Measurements from ENCODE around the gene RUNDC1.
A peak's percentile ranks its signal among the peaks of the same experiment; 100 is the strongest.
"Not testable (repeated sequence)": the region's sequence is repeated elsewhere in the genome, so short reads cannot be mapped to it uniquely, and the experiment has no call there.

RUNDC1 gene

DNA sequence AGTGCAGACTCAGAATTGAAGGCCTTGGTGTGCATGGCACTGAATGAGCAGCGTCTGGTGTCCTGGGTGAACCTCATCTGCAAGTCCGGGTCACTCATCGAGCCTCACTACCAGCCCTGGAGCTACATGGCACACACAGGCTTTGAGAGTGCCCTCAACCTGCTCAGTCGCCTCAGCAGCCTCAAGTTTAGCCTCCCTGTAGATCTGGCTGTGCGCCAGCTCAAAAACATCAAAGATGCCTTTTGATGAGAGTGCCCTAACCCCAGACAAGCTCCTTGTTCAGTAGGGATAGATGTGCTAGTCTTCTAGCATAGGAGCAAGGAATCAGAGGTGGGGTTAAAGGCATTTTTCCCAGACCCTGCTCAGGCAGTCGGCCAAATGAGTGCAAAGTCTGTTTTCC, 11.1 kb downstream of the RUNDC1 start:
- DNase-seq (ENCODE audit: low spot score): no peak

DNA sequence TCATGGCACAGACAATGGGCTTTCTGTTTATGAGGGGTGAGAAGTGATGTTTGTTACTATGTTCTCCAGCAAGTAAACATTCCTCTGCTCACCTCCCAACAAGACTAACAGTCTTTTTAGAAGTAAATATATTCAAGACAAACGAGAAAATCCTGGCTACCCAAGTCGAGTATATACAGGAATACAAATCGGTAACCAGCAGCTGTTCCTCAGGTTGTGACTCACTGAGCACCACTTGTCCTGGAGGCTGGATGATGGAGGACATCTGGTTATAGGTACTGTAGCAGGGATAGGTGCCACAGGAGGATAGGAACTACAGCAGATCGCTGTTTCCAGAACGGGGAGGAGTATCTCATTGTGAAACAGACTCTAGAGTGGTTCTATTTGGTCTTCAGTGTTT, 12.5 kb downstream of the RUNDC1 start:
- no peak for DNase-seq (ENCODE audit: low spot score)

DNA sequence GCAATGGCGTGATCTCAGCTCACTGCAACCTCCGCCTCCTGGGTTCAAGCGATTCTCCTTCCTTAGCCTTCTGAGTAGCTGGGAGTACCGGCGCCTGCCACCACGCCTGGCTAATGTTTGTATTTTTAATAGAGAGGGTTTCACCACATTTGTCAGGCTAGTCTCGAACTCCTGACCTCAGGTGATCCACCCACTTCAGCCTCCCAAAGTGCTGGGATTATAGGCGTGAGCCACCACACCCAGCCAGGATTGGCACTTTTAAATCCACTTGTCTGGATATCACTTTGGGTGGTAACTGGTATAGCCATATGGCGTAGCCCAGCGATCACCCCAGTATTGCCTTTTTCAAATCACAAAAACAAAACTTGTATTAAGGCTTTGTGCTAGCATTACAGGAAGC, 13.5 kb downstream of the RUNDC1 start:
- DNase-seq (ENCODE audit: low spot score): not testable (repeated sequence)

DNA sequence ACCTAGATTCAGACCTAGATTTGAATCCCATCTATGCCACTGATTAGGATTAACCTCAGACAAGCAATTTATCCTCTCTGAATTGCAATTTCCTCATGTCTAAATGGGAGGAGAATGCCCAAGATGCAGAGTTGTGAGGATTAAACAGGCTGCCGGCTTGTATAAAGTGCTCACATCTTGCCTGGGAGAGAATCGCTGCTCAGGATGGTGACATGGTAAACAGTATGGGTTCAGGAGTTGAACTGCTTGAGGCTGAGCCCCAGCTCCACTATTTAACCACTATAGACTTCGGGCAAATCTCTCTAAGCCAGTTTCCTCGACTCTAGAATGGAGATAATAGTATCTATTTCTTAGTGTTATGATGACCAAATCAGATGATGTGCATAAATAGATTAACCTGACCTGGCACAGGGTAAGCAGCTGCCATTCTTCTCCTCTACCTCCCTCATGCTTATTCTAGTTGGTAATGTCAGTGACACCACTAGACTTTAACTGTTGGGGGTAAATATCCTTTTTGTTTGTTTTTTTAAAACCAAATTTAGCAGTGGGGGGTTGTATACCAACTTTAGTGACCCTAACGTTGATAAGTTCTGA, 17.1 kb downstream of the RUNDC1 start:
- no peak for DNase-seq (ENCODE audit: low spot score)

DNA sequence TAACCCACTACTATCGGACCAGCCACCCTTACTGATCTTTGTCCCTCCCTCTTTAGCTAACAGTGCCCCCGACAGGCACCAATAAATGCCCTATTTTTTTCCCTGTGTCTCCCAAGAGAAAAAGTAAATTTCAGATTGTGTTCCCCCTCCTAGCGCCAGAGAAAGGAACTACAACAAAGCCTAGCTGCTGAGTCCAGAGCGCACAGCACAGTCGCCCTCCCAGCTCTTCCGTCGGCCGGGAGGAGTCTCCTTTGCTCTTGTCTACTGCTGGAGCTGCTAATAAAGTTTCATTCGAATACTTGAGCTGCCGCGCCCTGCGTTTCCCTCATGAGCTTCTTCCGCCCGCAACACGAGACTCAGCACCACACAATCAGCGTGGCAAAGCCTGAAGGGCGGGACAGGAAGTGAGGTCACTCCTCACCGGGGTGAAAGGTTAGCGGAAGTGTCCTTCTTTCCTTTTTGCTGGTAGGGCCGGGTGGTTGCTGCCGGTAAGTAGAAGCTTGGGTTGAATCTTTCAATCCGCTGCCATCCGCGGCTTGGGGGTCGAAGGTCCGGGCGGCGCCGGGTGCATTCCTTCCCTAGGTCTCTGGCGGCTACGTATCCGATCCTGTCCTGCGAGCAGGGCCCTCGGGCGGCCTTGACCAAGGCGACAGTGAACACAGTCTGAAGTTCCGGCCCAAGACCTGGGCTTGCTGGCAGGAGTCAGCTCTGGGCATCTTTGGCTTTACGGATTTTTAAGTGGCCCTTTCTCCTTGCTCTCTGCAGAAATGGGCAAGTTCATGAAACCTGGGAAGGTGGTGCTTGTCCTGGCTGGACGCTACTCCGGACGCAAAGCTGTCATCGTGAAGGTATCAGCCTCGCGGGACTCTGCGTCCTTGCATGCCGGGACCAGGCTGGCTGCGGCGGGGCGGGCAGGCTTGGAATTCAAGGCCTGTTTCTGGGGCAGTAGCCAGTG, 17.9 kb downstream of the RUNDC1 start, which contains the start of gene RPL27:
Gene RPL27, plus strand, starts transcription at position 436 of the 955 bp plus-strand sequence. Its CDS starts 332 bp downstream, at position 768.
- DNase-seq (ENCODE audit: low spot score): peak; percentile 99

DNA sequence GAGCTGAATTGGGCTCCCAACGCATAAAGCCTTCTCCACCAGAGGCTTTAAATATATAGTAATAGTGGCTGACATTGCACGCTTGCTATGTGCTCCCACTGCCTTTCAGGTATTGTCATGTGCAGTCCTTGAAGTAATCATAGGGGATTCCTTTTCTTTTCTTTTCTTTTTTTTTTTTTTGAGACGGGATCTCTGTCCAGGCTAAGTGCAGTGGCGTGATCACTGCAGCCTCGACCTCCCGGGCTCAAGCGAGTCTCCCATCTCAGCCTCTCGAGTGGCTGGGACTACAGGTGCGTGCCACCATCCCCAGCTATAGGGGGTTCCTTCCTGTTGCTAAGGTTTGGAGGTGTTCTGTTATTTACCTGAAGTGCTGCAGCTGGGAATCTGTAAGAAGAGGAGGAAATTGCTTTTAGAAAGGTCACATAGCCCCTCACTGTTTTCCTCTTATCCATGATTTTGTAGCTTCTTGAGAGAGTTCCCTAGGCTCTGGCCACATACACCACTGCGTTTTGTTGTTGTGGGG, 18.7 kb downstream of the RUNDC1 start:
- DNase-seq (ENCODE audit: low spot score): no peak

DNA sequence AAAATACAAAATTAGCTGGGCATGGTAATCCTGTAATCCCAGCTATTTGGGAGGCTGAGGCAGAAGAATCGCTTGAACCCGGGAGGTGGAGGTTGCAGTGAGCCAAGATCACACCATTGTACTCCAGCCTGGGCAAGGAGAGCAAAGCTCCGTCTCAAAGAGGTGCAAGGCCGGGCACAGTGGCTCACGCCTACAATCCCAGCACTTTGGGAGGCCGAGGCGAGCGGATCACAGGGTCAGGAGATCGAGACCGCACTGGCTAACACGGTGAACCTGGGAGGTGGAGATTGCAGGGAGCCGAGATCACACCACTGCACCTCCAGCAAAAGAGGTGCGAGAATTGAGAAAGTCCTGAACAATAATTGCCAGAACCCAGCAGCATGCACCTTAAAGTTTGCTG, 20.5 kb downstream of the RUNDC1 start:
- DNase-seq (ENCODE audit: low spot score): not testable (repeated sequence)

DNA sequence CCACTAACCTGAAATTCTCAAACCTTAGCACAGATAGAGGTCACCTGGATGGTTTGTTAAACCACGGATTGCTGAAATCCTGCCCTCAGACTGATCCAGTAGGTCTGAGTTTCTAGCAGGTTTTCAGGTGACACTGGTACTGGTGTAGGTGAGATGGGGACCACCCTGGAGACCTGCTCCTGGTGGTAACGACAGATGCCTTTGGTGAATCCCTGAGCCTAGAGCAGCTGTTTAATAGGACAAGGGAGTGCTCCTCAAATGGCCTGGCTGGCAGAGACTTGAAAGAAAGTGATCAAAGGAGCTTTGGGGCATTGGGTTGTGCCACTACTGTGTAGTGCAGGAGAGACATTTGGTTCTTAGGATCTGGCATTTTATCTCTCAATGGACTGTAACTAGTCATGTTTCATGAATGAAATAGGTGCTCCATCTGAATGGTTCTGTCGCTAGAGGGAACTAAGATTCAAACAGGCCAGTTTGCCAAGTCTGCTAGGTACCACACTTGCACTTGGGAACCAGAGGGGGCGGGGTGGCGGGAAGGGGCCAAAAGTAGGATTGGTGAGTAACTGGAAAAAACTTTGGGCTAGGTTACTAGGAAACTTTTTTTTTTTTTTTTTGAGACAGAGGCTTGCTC, 23.3 kb downstream of the RUNDC1 start:
- DNase-seq (ENCODE audit: low spot score): no peak

DNA sequence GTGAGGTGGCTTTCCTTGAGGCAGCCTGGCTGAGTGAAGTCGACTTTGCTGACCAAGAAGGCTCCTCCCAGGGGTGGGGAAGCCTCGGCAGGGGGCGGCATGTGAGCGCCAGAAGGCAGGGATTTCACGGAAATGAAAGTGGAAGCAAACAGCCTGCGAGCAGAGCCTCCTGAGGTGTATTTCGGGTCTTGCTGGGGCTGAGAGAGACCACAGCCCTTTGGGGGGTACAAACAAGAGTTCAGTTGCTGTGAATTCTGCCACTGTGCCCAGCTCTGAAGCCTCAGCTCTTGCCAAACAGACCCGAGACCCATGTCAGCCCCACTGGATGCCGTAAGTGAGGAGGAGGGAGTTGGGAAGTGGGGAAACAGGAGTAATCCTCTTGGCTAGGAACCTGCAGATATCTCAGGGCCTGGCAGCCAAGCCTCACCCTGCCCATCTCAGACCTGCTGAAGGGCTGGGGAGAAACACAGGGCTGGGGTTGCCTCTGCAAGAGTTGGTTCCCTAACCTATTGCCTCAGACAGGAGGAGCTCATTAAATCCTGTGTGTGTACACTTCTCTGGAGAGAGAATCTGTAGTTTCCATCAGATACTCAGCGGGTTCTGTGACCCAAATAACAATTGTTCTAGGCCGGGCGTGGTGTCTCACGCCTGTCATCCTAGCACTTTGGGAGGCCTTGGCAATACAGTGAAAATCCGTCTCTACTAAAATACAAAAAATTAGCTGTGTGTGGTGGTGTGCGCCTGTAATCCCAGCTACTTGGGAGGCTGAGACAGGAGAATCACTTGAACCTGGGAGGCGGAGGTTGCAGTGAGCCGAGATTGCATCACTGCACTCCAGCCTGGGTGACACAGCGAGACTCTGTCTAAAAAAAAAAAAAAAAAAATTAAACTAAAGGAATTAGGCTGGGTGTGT, 26.5 kb downstream of the RUNDC1 start, which contains the start of gene IFI35:
Gene IFI35, plus strand, starts transcription at position 146 of the 913 bp plus-strand sequence. Its CDS starts 164 bp downstream, at position 310.
- peak; percentile 82 for DNase-seq (ENCODE audit: low spot score)

DNA sequence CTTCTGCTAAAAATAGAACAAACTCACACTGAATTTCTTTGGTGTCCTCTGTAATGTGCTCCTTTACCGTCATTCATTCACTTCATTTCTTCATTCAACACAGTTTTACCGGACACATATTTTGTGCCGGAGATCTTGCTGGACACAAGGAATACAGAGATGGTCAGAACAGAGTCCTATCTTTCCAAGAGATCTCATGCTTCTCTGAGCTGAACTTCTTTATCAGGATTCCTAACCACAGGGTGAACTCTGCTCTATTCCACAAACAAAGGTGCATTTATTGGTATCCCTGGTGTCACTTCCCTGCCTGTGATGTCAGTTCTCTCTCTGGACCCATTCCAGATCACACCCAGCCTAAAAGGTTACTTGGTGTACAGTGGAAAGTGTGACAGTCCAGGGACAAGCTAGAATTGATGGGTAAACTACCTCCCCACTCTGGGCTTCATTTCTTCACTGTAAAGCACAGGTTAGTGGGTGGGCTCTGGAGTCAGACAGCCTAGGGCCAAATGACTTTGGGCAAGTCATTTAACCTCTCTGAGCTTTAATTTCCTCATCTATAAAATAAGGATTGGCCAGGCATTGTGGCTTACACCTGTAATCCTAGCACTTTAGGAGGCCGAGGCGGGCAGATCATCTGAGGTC, 30.4 kb downstream of the RUNDC1 start:
- no peak for DNase-seq (ENCODE audit: low spot score)

DNA sequence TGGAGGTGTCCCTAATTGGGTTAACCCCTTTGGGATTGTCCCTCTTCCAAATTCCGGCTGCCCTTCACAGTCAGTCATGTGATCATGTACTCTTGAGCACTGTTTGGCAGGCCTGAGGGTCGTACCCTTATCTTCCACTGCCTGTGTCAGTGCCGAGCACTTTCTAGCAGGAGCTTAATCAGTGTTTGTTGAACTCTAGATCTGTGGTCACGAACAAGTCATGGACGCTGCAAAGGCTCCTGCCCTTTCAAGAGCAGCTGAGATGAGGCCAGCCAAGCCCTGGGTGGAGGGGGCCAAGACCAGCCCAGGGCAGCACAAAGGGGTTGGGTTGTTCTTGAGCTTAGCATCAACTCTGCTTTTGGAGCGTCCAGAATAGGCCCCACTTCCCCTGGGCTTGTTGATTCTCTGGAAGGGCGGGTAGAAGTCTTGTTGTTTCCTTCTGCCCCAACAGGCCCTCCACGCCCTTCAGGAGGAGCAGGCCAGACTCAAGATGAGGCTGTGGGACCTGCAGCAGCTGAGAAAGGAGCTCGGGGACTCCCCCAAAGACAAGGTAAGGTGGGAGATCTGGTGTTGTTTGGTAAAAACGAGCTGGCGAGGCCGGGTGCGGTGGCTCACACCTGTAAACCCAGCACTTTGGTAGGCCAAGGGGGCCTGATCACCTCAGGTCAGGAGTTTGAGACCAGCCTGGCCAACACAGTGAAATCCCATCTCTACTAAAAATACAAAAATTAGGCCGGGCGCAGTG, 31.5 kb downstream of the RUNDC1 start:
- DNase-seq (ENCODE audit: low spot score): no peak

DNA sequence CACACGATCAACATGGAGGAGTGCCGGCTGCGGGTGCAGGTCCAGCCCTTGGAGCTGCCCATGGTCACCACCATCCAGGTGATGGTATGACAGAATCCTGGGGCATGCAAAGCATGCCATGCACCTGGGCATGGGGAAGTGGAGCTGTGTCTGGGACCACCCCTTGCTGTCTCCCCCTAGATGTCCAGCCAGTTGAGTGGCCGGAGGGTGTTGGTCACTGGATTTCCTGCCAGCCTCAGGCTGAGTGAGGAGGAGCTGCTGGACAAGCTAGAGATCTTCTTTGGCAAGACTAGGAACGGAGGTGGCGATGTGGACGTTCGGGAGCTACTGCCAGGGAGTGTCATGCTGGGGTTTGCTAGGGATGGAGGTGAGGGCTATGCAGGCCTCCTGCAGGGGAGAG, 32.9 kb downstream of the RUNDC1 start:
- no peak for DNase-seq (ENCODE audit: low spot score)

DNA sequence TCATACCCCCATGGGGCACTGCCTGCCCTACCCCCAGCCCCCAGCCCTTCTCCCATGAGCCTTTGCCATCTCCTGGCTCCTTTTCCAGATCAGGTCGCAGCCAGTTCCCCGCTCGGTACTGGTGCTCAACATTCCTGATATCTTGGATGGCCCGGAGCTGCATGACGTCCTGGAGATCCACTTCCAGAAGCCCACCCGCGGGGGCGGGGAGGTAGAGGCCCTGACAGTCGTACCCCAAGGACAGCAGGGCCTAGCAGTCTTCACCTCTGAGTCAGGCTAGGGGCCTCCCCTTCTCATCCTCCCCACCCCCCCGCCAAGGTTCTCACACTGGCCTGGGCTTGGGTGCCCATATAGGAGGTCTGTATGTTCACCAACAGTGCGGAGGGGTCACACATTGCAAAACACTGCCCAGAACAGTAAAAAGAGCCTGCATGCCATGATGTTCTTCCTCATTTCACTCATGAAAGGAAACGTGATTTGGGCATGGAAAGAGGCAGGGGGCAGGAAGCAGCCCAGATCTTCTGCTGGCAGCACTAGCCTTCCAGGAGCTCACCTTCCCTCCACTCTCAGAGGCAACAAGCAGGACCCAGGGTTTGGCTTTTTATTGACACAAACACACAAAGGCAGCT, 33.8 kb downstream of the RUNDC1 start:
- DNase-seq (ENCODE audit: low spot score): no peak

DNA sequence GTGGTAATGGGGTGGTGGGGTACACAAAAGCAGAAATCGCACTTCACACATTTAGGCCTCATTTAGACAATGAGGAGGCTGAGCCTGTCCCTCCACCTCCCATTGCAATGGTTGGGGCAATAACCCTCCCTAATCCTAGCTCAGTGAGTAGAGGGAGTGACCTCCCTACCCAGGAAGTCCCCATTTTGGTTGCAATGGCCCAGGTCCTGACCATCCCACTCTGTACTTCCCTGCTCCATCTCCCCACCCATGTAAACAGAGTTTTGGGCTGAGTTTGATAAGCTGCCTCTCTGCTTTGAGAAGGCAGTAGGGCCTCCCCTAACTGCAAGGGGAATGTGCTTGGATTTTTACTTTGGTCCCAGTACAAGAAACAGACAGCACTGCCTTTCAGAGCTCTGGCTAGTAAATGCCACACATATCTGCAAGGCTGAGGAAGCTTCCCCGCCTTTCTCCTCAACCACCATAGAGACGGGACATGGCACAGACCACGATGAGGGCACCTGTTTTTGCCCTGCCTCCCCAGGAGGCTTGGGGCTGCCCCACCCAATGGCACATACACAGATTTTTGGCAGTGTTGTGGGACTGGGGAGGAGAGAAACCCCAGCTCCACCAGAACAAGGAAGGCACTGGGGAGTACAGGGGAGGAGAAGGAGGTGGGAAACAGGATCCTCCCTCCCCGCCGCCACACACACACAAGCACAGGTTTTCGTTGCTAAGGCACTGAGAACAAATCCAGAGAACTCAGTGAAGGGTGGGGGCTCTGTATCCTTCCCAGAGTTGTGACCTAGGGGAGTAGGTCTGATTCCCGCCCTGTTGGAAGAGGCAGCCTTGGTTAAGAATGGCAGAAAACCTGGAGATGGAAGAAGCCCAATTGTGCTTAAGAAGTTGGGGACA, 34.5 kb downstream of the RUNDC1 start:
- no peak for DNase-seq (ENCODE audit: low spot score)

DNA sequence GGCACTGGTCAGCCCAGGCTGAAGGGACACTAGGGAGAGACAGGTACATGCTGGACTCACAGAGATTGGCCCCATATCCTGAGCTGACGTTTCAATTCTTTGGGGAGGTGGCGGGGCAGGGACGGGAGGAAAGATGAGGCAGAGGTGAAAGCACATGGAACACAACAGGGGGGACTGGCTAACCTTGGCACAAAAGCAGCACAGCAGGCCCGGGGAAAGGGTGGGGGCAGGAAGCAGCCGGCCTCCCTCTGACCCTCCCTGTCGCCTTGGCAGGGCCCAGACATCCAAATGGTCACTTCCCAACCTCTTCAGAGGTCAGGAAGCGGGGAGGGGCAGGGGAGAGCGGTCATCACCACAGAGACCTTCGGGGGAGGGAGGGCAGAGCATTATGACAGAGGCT, 35.2 kb downstream of the RUNDC1 start:
- no peak for DNase-seq (ENCODE audit: low spot score)

DNA sequence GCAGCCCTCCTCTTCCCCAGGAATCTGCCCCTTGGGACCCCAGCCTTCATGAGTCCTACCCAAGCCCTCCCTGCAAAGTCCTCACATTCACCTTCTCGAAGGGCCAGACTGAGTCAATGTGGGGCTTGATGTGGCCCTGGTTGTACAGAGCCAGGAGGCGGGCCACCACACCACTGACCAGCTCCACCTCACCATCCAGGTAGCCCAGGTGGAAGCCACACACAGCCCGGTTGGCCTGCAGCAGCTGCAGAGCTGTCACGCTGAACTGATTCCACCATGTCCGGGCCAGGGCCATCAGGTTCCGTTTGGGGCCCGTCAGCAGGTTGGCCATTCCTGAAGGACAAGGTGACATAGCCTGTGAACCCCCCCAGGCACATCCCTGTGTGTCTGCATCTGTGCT, 35.9 kb downstream of the RUNDC1 start:
- DNase-seq (ENCODE audit: low spot score): no peak

DNA sequence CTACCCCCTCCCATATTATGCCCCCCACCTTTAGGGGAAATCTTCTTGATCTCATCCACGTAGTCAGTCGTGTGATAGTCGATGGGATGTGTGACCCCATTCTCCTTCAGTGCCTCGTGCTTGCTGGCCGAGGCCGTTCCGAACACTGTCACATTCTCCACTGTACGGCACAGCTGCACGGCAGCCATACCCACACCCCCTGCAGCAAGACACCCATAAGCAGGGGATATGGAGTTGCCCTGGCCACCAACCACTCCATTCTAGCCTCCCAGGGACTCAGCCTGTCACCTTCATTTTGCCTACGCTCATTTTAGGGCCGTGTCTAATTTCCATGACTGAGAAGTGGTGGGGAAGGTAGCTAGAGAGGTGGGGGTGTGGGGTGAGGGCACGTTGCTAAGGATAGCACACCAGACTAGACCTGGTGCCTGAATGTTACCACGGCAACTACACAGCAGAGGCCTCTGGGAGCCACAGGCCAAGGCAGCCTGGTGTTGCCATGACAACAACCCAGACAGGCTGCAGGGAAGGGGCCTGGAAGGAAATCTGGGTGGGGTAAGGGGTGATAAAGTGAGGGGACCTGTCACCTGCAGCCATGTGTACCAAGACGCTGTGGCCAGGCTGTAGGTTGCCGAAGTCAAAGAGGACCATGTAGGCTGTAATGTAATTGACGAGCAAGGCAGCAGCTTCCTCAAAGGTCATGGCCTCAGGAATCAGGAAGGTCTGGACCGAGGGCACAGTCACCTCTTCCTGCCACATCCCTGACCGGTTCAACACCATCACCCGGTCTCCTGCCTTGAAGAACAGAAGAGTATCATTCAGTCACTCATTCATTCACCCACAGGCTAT, 37.9 kb downstream of the RUNDC1 start:
- no peak for DNase-seq (ENCODE audit: low spot score)

DNA sequence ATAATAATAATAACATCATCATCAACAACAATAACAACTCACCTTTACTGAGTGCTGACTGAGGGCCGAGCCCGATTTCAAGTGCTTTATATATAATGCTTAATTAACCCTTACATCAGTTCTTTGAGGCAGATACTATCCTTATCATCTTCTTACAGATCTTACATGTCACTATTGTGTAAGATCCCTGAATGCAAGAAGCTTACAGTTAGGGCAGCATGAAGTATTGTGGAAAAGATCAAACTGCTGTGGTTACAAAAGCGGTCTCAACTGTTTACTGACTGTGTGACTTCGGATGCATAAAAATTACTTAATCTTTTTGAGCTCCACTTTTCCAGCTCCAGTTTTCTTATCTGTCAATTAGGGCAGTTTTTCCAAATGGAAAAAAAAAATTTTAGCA, 38.6 kb downstream of the RUNDC1 start:
- no peak for DNase-seq (ENCODE audit: low spot score)

Measured in hematopoietic multipotent progenitor cell treated with erythropoietin and hydrocortisone succinate and interleukin-3 and kit ligand, for 15 days (in vitro differentiated cells).